ENCODE results near the gene TMEM259.

- TF ChIP-seq ZNF580 (CRISPR knock-in tag; IDR thresholded peaks at IDR 0.05; ENCODE audit: borderline replicate concordance, low read depth) (no peak), EZH2 (conservative IDR thresholded peaks at IDR 0.05; ENCODE audit: low read depth, low read length) (no peak), HOXA5 (CRISPR knock-in tag; IDR thresholded peaks at IDR 0.05) (no peak)
These were observed 6.7 kb upstream of the TMEM259 start for GRCh38 chr19:1027650-1028061.

Data from HepG2 (cell line).